Parathyroid adenoma (tissue), 2 donors: ENCODE data around the gene FTSJ3.

Experiments used
- H2AFZ ChIP-seq: fragments of 300-600 bp; sonication (generic); one replicate; pipeline ENCODE4 v1.7.0; 2017; ENCODE audit warnings: antibody characterized with exemption, mild to moderate bottlenecking
- H3K27ac ChIP-seq: fragments of 300-600 bp; sonication (generic); one replicate; pipeline ENCODE4 v1.7.0; 2017
- H3K27me3 ChIP-seq: fragments of 300-600 bp; sonication (generic); one replicate; pipeline ENCODE4 v1.7.0; 2017; ENCODE audit warnings: low read length; ENCODE audit not compliant: control insufficient read depth, insufficient read depth
- H3K36me3 ChIP-seq: fragments of 300-600 bp; sonication (generic); one replicate; pipeline ENCODE4 v1.7.0; 2017; ENCODE audit warnings: low read length; ENCODE audit not compliant: control insufficient read depth, insufficient read depth
- H3K4me1 ChIP-seq: fragments of 300-600 bp; sonication (generic); one replicate; pipeline ENCODE4 v1.7.0; 2017; ENCODE audit warnings: control low read depth
- H3K4me2 ChIP-seq: fragments of 300-600 bp; sonication (generic); one replicate; pipeline ENCODE4 v1.7.0; 2017; ENCODE audit warnings: low read length
- H3K4me3 ChIP-seq: fragments of 300-600 bp; sonication (generic); one replicate; pipeline ENCODE4 v1.7.0; 2017; ENCODE audit warnings: low read depth, low read length
- H3K79me2 ChIP-seq: fragments of 300-600 bp; sonication (generic); one replicate; pipeline ENCODE4 v1.7.0; 2017; ENCODE audit warnings: control low read depth
- H3K9ac ChIP-seq: fragments of 300-600 bp; sonication (generic); one replicate; pipeline ENCODE4 v1.7.0; 2017; ENCODE audit warnings: mild to moderate bottlenecking
- H3K9me3 ChIP-seq: fragments of 300-600 bp; sonication (generic); one replicate; pipeline ENCODE4 v1.7.0; 2017; ENCODE audit warnings: low read length; ENCODE audit not compliant: control insufficient read depth
- CTCF ChIP-seq: fragments of 300-600 bp; sonication (generic); IDR thresholded peaks from one replicate; pipeline ENCODE4 v1.7.0; 2017; ENCODE audit warnings: antibody characterized with exemption, mild to moderate bottlenecking
- donor health status: primary hyperparathyroidism.

FTSJ3 gene

GRCh38 chr17:63780507-63780906 is 47.0 kb downstream of the FTSJ3 start:
- no peaks in the 10 kb centered on the region for H3K36me3 ChIP-seq
- H3K4me1 ChIP-seq, result peaks cover 16% of the 10 kb centered on the region
- H3K27ac ChIP-seq, result no peak overlapping the region

GRCh38 chr17:63775420-63775819 is 52.0 kb downstream of the FTSJ3 start:
- no peak overlapping the region for H3K9ac ChIP-seq
- peak overlapping the region; percentile 91 for H3K4me3 ChIP-seq
- peaks cover 72% of the 10 kb centered on the region for H3K79me2 ChIP-seq
- no peaks in the 10 kb centered on the region for H3K36me3 ChIP-seq
- no peaks in the 10 kb centered on the region for H3K27me3 ChIP-seq
- peak overlapping the region; percentile 100 for H3K4me2 ChIP-seq
- H2AFZ ChIP-seq, result no peak overlapping the region
- H3K9me3 ChIP-seq, result no peaks in the 10 kb centered on the region
- H3K27ac ChIP-seq, result peak overlapping the region; percentile 99
- peaks cover 17% of the 10 kb centered on the region for H3K4me1 ChIP-seq
- no peak for TF ChIP-seq CTCF

More at GRCh38 chr17:63780507-63780906, 47.0 kb downstream of the FTSJ3 start:
- H3K27me3 ChIP-seq, result no peaks in the 10 kb centered on the region
- no peaks in the 10 kb centered on the region for H3K9me3 ChIP-seq
- H3K4me2 ChIP-seq, result no peak overlapping the region
- no peak for TF ChIP-seq CTCF
- H3K9ac ChIP-seq, result no peak overlapping the region
- H3K4me3 ChIP-seq, result no peak overlapping the region
- H2AFZ ChIP-seq, result no peak overlapping the region
- peaks cover 83% of the 10 kb centered on the region for H3K79me2 ChIP-seq

- peak overlapping the region; percentile 99 for H3K27ac ChIP-seq
- H2AFZ ChIP-seq, result peak overlapping the region; percentile 88
- H3K9me3 ChIP-seq, result no peaks in the 10 kb centered on the region
- no peaks in the 10 kb centered on the region for H3K27me3 ChIP-seq
- TF ChIP-seq CTCF, result no peak
- peaks cover 72% of the 10 kb centered on the region for H3K79me2 ChIP-seq
- H3K36me3 ChIP-seq, result no peaks in the 10 kb centered on the region
- H3K4me2 ChIP-seq, result peak overlapping the region; percentile 100
- H3K4me3 ChIP-seq, result peak overlapping the region; percentile 91
- peak overlapping the region; percentile 91 for H3K9ac ChIP-seq
- peaks cover 14% of the 10 kb centered on the region for H3K4me1 ChIP-seq
Measured at GRCh38 chr17:63774969-63775265, 52.5 kb downstream of the FTSJ3 start.

- Histone ChIP-seq H2AFZ (peak within 1 kb of the TSS; percentile 88), H3K4me2 (peak within 1 kb of the TSS; percentile 100), H3K4me3 (peak within 1 kb of the TSS; percentile 91), H3K79me2 (peaks cover 68% of the 10 kb centered on the region), H3K27ac (peak within 1 kb of the TSS; percentile 99), H3K9me3 (no peaks in the 10 kb centered on the region), H3K27me3 (no peaks in the 10 kb centered on the region), H3K9ac (peak within 1 kb of the TSS; percentile 91), H3K4me1 (peaks cover 14% of the 10 kb centered on the region), H3K36me3 (no peaks in the 10 kb centered on the region)
- peak; percentile 25 for TF ChIP-seq CTCF
Measured at GRCh38 chr17:63774141-63774968, 53.1 kb downstream of the FTSJ3 start, which contains the start of gene DDX42. DDX42 (plus strand) TSS chr17:63774170; CDS start chr17:63787050, 12,880 bp downstream.
